ENCODE data around the gene ACOT13. TPM values are rescaled to one million over a fixed set of nuclear protein-coding genes. Genes with fewer than 3 reads are reported as not detected.
A peak's percentile ranks its signal among the peaks of the same experiment; 100 is the strongest.

ACOT13 gene
- total and polyA plus RNA-seq, 2 of the 8 experiments (the other 6 are each of a cell fraction or from before 2014, with no cell fraction given), result 27.6 to 40.6 TPM

DNA sequence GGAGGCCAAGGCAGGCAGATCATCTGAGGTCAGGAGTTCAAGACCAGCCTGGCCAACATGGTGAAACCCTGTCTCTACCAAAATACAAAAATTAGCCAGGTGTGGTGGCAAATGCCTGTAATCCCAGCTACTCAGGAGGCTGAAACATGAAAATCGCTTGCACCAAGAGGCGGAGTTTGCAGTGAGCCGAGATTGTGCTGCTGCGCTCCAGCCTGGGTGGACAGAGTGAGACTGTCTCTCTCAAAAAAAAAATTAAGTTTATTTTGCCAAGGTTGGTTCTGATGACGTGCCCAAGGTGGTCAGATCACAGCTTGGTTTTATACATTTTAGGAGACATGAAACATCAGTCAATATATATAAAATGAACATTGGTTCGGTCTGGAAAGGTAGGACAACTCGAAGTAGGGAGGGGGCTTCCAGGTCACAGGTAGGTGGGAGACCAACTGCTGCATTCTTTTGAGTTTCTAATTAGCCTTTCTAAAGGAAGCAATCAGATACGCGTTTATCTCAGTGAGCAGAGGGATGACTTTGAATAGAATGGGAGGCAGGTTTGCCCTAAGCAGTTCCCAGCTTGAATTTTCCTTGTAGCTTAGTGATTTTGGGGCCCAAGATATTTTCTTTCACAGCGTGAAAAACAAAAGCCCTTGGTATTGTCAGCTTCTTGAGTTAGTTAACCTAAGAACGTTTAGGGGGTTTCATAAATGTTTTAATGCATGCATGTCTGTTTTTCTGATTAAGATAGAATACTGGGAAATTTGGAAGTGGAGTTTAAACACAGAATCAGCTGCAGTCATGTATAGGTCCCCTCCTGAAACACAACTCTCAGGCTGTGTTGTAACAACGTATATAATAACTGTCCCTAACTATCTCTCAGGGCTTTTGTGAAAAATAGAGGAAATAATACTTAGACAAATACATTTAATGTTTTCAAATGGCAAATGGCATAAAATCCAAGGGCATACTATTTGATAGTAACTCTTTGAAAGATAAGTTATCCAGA, 16.7 kb downstream of the ACOT13 start (continued):
- TF ChIP-seq GTF2F1 (IDR thresholded peaks at IDR 0.05; ENCODE audit: borderline replicate concordance, low read depth, low read length) (no peak), HDAC2 (IDR thresholded peaks at IDR 0.05; ENCODE audit: borderline replicate concordance in 1 of 2, low read depth in 2 of 2, low read length in 2 of 2) (no peak), SP2 (IDR thresholded peaks at IDR 0.05; ENCODE audit: low read length) (no peak), EP300 (IDR thresholded peaks at IDR 0.05; ENCODE audit: borderline replicate concordance in 1 of 2, low read depth in 2 of 2, low read length in 2 of 2) (peak in 1 of 2 experiments; percentile 51; a peak in 1 of 3 replicates), JUND (IDR thresholded peaks at IDR 0.05; ENCODE audit: low read length) (no peak), SIX5 (IDR thresholded peaks at IDR 0.05; ENCODE audit: low read depth, low read length) (no peak), EGR1 (IDR thresholded peaks at IDR 0.05; ENCODE audit: borderline replicate concordance, low read depth, low read length) (0 out of 2 replicates have a peak, but pooled peaks have one; percentile 1), KDM4A (IDR thresholded peaks at IDR 0.05; ENCODE audit: low read depth, low read length, severe bottlenecking) (no peak), PHF8 (conservative IDR thresholded peaks at IDR 0.05; ENCODE audit: low read depth, low read length) (no peak)
- TF ChIP-seq, protein P1, sequence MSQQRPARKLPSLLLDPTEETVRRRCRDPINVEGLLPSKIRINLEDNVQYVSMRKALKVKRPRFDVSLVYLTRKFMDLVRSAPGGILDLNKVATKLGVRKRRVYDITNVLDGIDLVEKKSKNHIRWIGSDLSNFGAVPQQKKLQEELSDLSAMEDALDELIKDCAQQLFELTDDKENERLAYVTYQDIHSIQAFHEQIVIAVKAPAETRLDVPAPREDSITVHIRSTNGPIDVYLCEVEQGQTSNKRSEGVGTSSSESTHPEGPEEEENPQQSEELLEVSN (IDR thresholded peaks at IDR 0.05), result no peak
